GM12891 (cell line): Measurements from ENCODE around the gene AUH.

ENCODE experiments used
- PAX5 ChIP-seq: IDR thresholded peaks from 2 replicates; pipeline ENCODE4 v1.6.1; 2011; ENCODE audit warnings: low read length, moderate library complexity, mild to moderate bottlenecking; ENCODE audit not compliant: insufficient read depth, severe bottlenecking
- POLR2A ChIP-seq: IDR thresholded peaks from 2 replicates; pipeline ENCODE4 v1.6.1; 2011; ENCODE audit warnings: low read depth, low read length, control low read depth
- POLR2AphosphoS5 ChIP-seq: IDR thresholded peaks from 2 replicates; pipeline ENCODE4 v1.6.1; 2011; ENCODE audit warnings: low read depth, low read length, control low read depth
- POU2F2 ChIP-seq: IDR thresholded peaks from 2 replicates; pipeline ENCODE4 v1.6.1; 2011; ENCODE audit warnings: low read depth, mild to moderate bottlenecking, control low read depth, low read length, moderate library complexity
- SPI1 ChIP-seq: IDR thresholded peaks from 2 replicates; pipeline ENCODE4 v1.6.1; 2011; ENCODE audit warnings: low read depth, low read length, control low read depth
- TAF1 ChIP-seq: IDR thresholded peaks from 2 replicates; pipeline ENCODE4 v1.6.1; 2011; ENCODE audit warnings: low read depth, low read length, control low read depth

DNA sequence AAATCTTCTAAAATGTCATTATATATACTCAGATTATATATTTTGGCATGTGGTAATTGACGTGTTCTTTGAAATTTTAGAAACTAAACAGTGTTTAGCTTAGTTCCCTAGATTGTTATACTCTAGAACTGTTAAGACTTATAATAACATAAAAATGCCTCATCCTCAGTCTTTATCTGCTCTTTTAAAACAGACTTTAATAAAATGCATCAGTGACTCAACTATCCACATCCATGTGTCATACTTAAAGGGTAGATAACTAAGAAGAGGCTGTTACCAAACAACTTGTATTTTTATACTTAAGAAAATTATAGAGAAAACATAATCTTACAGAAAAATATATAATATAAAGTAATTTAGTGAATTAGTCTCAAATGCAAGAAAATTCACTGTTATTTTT lies 46.8 kb upstream of the AUH start:
- TF ChIP-seq POLR2AphosphoS5 (no peak), POLR2A (no peak), TAF1 (no peak), SPI1 (no peak), POU2F2 (no peak), PAX5 (no peak)
